CD4-positive, alpha-beta T cell treated with Interleukin-4 for 1 hour (primary cell): ENCODE data around the gene DGKE.

ENCODE experiments used
- DNase-seq, 2 donors: peaks; one replicate each; pipeline ENCODE4 v3.0.0-alpha.2; 2020 to 2022

Gene DGKE

GRCh38 chr17:56833809-56834379 is at the start of gene DGKE, which contains the start of gene C17orf67:
TSS of gene DGKE (plus strand) at chr17:56834151. CDS start at chr17:56834796, 645 bp downstream.
TSS of gene C17orf67 (minus strand) at chr17:56833920. CDS start at chr17:56815810, 18,110 bp downstream.
- DNase-seq, result peak; percentile 97 to 99

- no peak for DNase-seq
Observed at GRCh38 chr17:56785405-56785804, 48.5 kb upstream of the DGKE start.

- no peak for DNase-seq
Observed at GRCh38 chr17:56785997-56786680, 47.8 kb upstream of the DGKE start.

- peak; percentile 30 to 69 for DNase-seq
Observed at GRCh38 chr17:56786989-56787482, 46.9 kb upstream of the DGKE start.

GRCh38 chr17:56792267-56792666 is 41.7 kb upstream of the DGKE start:
- DNase-seq, result no peak

GRCh38 chr17:56793531-56793930 is 40.4 kb upstream of the DGKE start:
- DNase-seq, result no peak

- no peak for DNase-seq
Observed at GRCh38 chr17:56793957-56794356, 40.0 kb upstream of the DGKE start.

- no peak for DNase-seq
Observed at GRCh38 chr17:56795221-56795865, 38.6 kb upstream of the DGKE start.

GRCh38 chr17:56796536-56796935 is 37.4 kb upstream of the DGKE start:
- DNase-seq, result no peak

- DNase-seq, result no peak
Observed at GRCh38 chr17:56798916-56799315, 35.0 kb upstream of the DGKE start.

GRCh38 chr17:56801459-56802178 is 32.3 kb upstream of the DGKE start:
- no peak for DNase-seq

GRCh38 chr17:56803071-56803470 is 30.9 kb upstream of the DGKE start:
- DNase-seq, result no peak

GRCh38 chr17:56804454-56804853 is 29.5 kb upstream of the DGKE start:
- no peak for DNase-seq

- DNase-seq, result no peak
Observed at GRCh38 chr17:56806949-56807348, 27.0 kb upstream of the DGKE start.

GRCh38 chr17:56807723-56808122 is 26.2 kb upstream of the DGKE start:
- no peak for DNase-seq

- DNase-seq, result no peak
Observed at GRCh38 chr17:56808503-56808902, 25.4 kb upstream of the DGKE start.

- DNase-seq, result no peak
Observed at GRCh38 chr17:56809106-56809819, 24.7 kb upstream of the DGKE start.

GRCh38 chr17:56809820-56810179 is 24.2 kb upstream of the DGKE start:
- no peak for DNase-seq

- DNase-seq, result no peak
Observed at GRCh38 chr17:56810343-56810742, 23.6 kb upstream of the DGKE start.

- no peak for DNase-seq
Observed at GRCh38 chr17:56810891-56811775, 22.8 kb upstream of the DGKE start.

- no peak for DNase-seq
Observed at GRCh38 chr17:56812901-56813388, 21.0 kb upstream of the DGKE start.
